ENCODE data around the gene UNC80. TPM values are rescaled to one million over a fixed set of nuclear protein-coding genes. Genes with fewer than 3 reads are reported as not detected.

The UNC80 gene
- total RNA-seq, 1 donor from 2014 or later = not detected

- DNase-seq (ENCODE audit: low read depth) = no peak
Observed at GRCh38 chr2:209911486-209911885, 139.9 kb downstream of the UNC80 start.

GRCh38 chr2:209913786-209914345, 142.2 kb downstream of the UNC80 start:
- no peak for DNase-seq (ENCODE audit: low read depth)

- no peak for DNase-seq (ENCODE audit: low read depth)
Observed at GRCh38 chr2:209917154-209917771, 145.6 kb downstream of the UNC80 start.

- DNase-seq (ENCODE audit: low read depth) = no peak
Observed at GRCh38 chr2:209918251-209918650, 146.6 kb downstream of the UNC80 start.

GRCh38 chr2:209922116-209922515, 150.5 kb downstream of the UNC80 start:
- no peak for DNase-seq (ENCODE audit: low read depth)

GRCh38 chr2:209929369-209929768, 157.7 kb downstream of the UNC80 start:
- DNase-seq (ENCODE audit: low read depth) = no peak

- DNase-seq (ENCODE audit: low read depth) = peak; percentile 68
Observed at GRCh38 chr2:209933499-209934483, 162.2 kb downstream of the UNC80 start.

GRCh38 chr2:209936106-209936666, 164.6 kb downstream of the UNC80 start:
- DNase-seq (ENCODE audit: low read depth) = no peak

- DNase-seq (ENCODE audit: low read depth) = no peak
Observed at GRCh38 chr2:209937893-209938292, 166.3 kb downstream of the UNC80 start.

- DNase-seq (ENCODE audit: low read depth) = no peak
Observed at GRCh38 chr2:209938906-209939305, 167.3 kb downstream of the UNC80 start.

- DNase-seq (ENCODE audit: low read depth) = no peak
Observed at GRCh38 chr2:209940936-209941335, 169.3 kb downstream of the UNC80 start.

GRCh38 chr2:209942426-209942825, 170.8 kb downstream of the UNC80 start:
- DNase-seq (ENCODE audit: low read depth) = no peak

GRCh38 chr2:209942936-209943605, 171.4 kb downstream of the UNC80 start:
- no peak for DNase-seq (ENCODE audit: low read depth)

- no peak for DNase-seq (ENCODE audit: low read depth)
Observed at GRCh38 chr2:209943776-209944175, 172.1 kb downstream of the UNC80 start.

- no peak for DNase-seq (ENCODE audit: low read depth)
Observed at GRCh38 chr2:209946539-209946938, 174.9 kb downstream of the UNC80 start.

GRCh38 chr2:209956271-209956670, 184.6 kb downstream of the UNC80 start:
- no peak for DNase-seq (ENCODE audit: low read depth)

GRCh38 chr2:209958016-209958415, 186.4 kb downstream of the UNC80 start:
- no peak for DNase-seq (ENCODE audit: low read depth)

GRCh38 chr2:209960045-209960444, 188.4 kb downstream of the UNC80 start:
- DNase-seq (ENCODE audit: low read depth) = no peak

GRCh38 chr2:209960676-209961630, 189.3 kb downstream of the UNC80 start:
- DNase-seq (ENCODE audit: low read depth) = peak; percentile 65

GRCh38 chr2:209965723-209966122, 194.1 kb downstream of the UNC80 start:
- DNase-seq (ENCODE audit: low read depth) = no peak

All from myocyte (in vitro differentiated cells).